AG04450 (cell line): ENCODE results near the gene ZC3H12A. TPM values are rescaled to one million over a fixed set of nuclear protein-coding genes. Genes with fewer than 3 reads are reported as not detected.

Experiments used
- CTCF ChIA-PET: fragments of 300-600, 350-600 bp; formaldehyde crosslinking; extraction: SDS; loops from one replicate; lab custom pipeline; 2022; ENCODE audit warnings: antibody characterized with exemption, inconsistent platforms; lab: Charles Lee
- POLR2A ChIA-PET: fragments of 350-600 bp; formaldehyde crosslinking; extraction: SDS; loops from one replicate; lab custom pipeline; 2021; ENCODE audit warnings: antibody characterized with exemption, inconsistent platforms; lab: Yijun Ruan, JAX
- DNase-seq: peaks from one replicate; pipeline ENCODE4 v3.0.0-alpha.2; 2011; ENCODE audit warnings: low read depth, low spot score
- H3K27ac ChIP-seq: one replicate; pipeline ENCODE4 v1.5.1; 2012; ENCODE audit warnings: low read depth, low read length, control low read depth
- H3K27me3 ChIP-seq: one replicate; pipeline ENCODE4 v1.6.0; 2012; ENCODE audit warnings: low read length; ENCODE audit not compliant: control insufficient read depth, insufficient read depth
- H3K4me3 ChIP-seq: 2 replicates; pipeline ENCODE4 v1.5.1; 2011; ENCODE audit warnings: mild to moderate bottlenecking, low read depth, low read length, control low read depth
- H3K9me3 ChIP-seq: 2 replicates; pipeline ENCODE4 v1.5.1; 2012; ENCODE audit warnings: low read length; ENCODE audit not compliant: control insufficient read depth, insufficient read depth
- polyA plus RNA-seq: library from polyadenylated mRNA; depleted of rRNA; stranded (reverse); fragments of >200 nt; gene quantifications from 2 replicates; pipeline ENCODE4 v1.2.3, GENCODE V29; 2011; rRNA removed
- small RNA-seq: library from RNA; depleted of rRNA; stranded (forward); fragments of <200 nt; gene quantifications from one replicate; pipeline ENCODE3, GENCODE V24; 2012; ENCODE audit warnings: low read depth; ENCODE audit not compliant: insufficient read length
- TF ChIP-seq, protein P1 (sequence below): IDR thresholded peaks from 2 replicates; pipeline ENCODE4 v1.5.1; 2011; ENCODE audit warnings: low read depth, low read length, control low read depth, inconsistent platforms

ZC3H12A gene
- polyA plus RNA-seq, 1 experiment, result 4.3 TPM

DNA sequence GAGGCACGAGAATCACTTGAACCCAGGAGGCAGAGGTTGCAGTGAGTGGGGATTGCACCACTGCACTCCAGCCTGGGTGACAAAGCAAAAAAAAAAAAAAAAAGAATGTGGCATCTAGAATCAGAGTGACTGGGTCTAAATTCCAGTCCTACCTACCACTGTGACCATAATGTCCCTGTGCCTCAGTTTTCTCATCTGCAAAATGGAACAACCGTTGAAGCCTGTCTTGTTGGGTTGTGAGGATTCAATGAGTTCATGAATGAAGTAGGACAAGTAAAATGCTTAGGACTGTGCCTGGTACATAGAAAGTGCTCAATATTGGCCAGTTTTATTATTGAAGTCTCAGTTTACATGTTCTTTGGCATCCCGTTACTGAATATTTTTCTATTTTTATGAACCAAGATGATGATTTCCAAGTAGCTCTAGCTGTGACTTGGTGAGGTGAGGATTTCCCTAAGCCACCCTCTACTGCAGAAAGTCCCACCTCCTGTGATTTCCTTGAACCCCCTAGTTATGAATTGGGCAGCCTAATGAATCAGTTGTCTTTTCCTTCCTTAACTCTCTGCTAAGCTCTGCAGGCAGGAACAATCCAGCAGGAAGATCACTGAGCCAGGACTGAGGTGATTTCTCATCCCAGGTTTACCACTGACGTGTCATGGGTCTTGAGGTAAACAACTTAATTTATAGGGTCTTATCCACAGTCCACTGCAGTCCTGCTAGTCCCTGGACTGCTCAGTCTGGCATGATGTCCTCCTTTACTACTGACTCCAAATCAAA lies 59.1 kb downstream of the ZC3H12A start:
- Histone ChIP-seq H3K9me3 (no peaks in the 10 kb centered on the region), H3K27me3 (no peaks in the 10 kb centered on the region), H3K27ac (peak overlapping the region; percentile 67), H3K4me3 (no peak overlapping the region)
- ChIA-PET CTCF (interaction anchor here (1.4 to 2.2 kb wide), 2 partner anchors 19 to 149 kb away, joined by 3 to 15 read pairs; partner anchors contain the start of gene MEAF6), POLR2A (interaction anchor here (1.7 kb wide), 1 partner anchor 19 kb away, joined by 6 read pairs; the partner anchor contains the start of gene MEAF6)
- DNase-seq, result no peak
- TF ChIP-seq, protein P1, sequence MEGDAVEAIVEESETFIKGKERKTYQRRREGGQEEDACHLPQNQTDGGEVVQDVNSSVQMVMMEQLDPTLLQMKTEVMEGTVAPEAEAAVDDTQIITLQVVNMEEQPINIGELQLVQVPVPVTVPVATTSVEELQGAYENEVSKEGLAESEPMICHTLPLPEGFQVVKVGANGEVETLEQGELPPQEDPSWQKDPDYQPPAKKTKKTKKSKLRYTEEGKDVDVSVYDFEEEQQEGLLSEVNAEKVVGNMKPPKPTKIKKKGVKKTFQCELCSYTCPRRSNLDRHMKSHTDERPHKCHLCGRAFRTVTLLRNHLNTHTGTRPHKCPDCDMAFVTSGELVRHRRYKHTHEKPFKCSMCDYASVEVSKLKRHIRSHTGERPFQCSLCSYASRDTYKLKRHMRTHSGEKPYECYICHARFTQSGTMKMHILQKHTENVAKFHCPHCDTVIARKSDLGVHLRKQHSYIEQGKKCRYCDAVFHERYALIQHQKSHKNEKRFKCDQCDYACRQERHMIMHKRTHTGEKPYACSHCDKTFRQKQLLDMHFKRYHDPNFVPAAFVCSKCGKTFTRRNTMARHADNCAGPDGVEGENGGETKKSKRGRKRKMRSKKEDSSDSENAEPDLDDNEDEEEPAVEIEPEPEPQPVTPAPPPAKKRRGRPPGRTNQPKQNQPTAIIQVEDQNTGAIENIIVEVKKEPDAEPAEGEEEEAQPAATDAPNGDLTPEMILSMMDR, result no peak

Small RNA genes within 50 kb of the gene (small RNA-seq; reads per million reads assigned to genes)
- 1.6 reads per million for gene MIR5581

Other genes starting within 250 kb of the ZC3H12A start
- 59.6 and 69.6 TPM in 2 replicates for gene MEAF6, start 40.2 kb downstream of the ZC3H12A start, polyA plus RNA-seq
- gene SNIP1, start 79.7 kb downstream of the ZC3H12A start, polyA plus RNA-seq, result 7.8 and 8.9 TPM in 2 replicates
- gene DNALI1, start 82.4 kb downstream of the ZC3H12A start, polyA plus RNA-seq, result 13.1 and 14.2 TPM in 2 replicates
- 52.5 and 64.7 TPM in 2 replicates for gene GNL2, start 121.4 kb downstream of the ZC3H12A start, polyA plus RNA-seq
- 0.04 TPM in 1 of 2 replicates, not detected in the other for gene RSPO1, start 160.3 kb downstream of the ZC3H12A start, polyA plus RNA-seq
- 7.1 and 9.6 TPM in 2 replicates for gene CDCA8, start 217.9 kb downstream of the ZC3H12A start, polyA plus RNA-seq